ENCODE data around the gene SORBS2.

DNA sequence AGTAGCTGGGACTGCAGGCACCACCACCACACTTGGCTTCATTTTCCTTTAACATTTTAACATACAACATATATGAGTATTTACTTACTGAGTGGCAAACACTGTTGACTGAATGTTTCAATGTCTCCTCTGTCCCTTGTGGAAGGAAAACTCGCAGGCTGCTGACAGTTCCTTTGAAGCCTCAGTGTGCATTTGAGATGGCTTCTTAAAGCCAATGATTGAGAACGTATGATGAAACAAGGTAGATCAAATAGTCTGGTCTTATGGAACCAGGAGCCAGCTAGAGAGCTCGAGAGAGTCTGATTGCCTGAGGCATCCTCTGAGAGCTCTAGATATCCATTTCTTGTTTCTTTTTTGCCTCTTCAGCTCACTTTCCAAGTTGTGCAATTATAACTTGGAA lies 233.7 kb downstream of the SORBS2 start:
- TF ChIP-seq, protein P1, sequence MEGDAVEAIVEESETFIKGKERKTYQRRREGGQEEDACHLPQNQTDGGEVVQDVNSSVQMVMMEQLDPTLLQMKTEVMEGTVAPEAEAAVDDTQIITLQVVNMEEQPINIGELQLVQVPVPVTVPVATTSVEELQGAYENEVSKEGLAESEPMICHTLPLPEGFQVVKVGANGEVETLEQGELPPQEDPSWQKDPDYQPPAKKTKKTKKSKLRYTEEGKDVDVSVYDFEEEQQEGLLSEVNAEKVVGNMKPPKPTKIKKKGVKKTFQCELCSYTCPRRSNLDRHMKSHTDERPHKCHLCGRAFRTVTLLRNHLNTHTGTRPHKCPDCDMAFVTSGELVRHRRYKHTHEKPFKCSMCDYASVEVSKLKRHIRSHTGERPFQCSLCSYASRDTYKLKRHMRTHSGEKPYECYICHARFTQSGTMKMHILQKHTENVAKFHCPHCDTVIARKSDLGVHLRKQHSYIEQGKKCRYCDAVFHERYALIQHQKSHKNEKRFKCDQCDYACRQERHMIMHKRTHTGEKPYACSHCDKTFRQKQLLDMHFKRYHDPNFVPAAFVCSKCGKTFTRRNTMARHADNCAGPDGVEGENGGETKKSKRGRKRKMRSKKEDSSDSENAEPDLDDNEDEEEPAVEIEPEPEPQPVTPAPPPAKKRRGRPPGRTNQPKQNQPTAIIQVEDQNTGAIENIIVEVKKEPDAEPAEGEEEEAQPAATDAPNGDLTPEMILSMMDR (IDR thresholded peaks at IDR 0.05; ENCODE audit: low read depth, low read length): no peak
- TF ChIP-seq POLR2A (IDR thresholded peaks at IDR 0.05; ENCODE audit: extremely low read depth, insufficient read length) (no peak), MYC (IDR thresholded peaks at IDR 0.05; ENCODE audit: low read depth, low read length) (no peak)
- TF ChIP-seq, protein P2, sequence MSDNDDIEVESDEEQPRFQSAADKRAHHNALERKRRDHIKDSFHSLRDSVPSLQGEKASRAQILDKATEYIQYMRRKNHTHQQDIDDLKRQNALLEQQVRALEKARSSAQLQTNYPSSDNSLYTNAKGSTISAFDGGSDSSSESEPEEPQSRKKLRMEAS (IDR thresholded peaks at IDR 0.05; ENCODE audit: low read depth, low read length): no peak

Data from NB4 (cell line).